GM12878 (cell line): Measurements from ENCODE around the gene F7. TPM values are rescaled to one million over a fixed set of nuclear protein-coding genes. Genes with fewer than 3 reads are reported as not detected.

ENCODE experiments used
- ATAC-seq: fragments of 200-7000 bp; cut with Tn5 transposase; 3 replicates; pipeline ENCODE4 v1.9.1; 2020; ENCODE audit warnings: mild to moderate bottlenecking, moderate library complexity
- BruUV-seq: library from RNA; stranded (reverse); fragments of 400-500 nt; replicated peaks from 2 replicates; lab custom pipeline; 2021; lab: Mats Ljungman, UMichigan
- CTCF ChIA-PET: fragments of 300-600 bp; sonication (Branson Sonifier 250); formaldehyde crosslinking; extraction: SDS; loops from one replicate; lab custom pipeline; 2021; ENCODE audit warnings: inconsistent platforms; lab: Yijun Ruan, JAX
- POLR2A ChIA-PET: fragments of 350-600 bp; formaldehyde crosslinking; extraction: SDS; loops from one replicate; lab custom pipeline; 2021; ENCODE audit warnings: inconsistent platforms; lab: Charles Lee
- RAD21 ChIA-PET: fragments of 300-600 bp; sonication (Branson Sonifier 250); formaldehyde crosslinking; loops from one replicate; lab custom pipeline; 2023; ENCODE audit warnings: antibody characterized with exemption; ENCODE audit not compliant: unreplicated experiment; lab: Charles Lee
- SMC1A ChIA-PET: fragments of 300-600 bp; sonication (Branson Sonifier 250); formaldehyde crosslinking; loops from one replicate; lab custom pipeline; 2023; ENCODE audit not compliant: unreplicated experiment, uncharacterized antibody; lab: Charles Lee
- DNase-seq: peaks from one replicate; pipeline ENCODE4 v3.0.0-alpha.2; 2011; ENCODE audit warnings: low read depth, low spot score
- FAIRE-seq: peaks from 3 replicates; lab custom pipeline; 2011; peaks lifted over from hg19 to GRCh38; lab: Jason Lieb, UNC
- H2AFZ ChIP-seq: 2 replicates; pipeline ENCODE4 v1.6.0; 2011; ENCODE audit warnings: low read depth, low read length, control low read depth; ENCODE audit not compliant: control insufficient read depth
- H3K27ac ChIP-seq: 2 replicates; pipeline ENCODE4 v1.5.1; 2011; ENCODE audit warnings: control low read depth; ENCODE audit not compliant: control insufficient read depth, insufficient read depth
- H3K27me3 ChIP-seq, 2 experiments: replicated peaks in 1 of 2; 2 replicates each; pipeline versions ENCODE4 v1.6.0 to v1.6.1; 2011; ENCODE audit warnings: low read length in 1 of 2; ENCODE audit not compliant: control insufficient read depth in 2 of 2, insufficient read depth in 2 of 2
- H3K36me3 ChIP-seq, 2 experiments: 2 replicates each; pipeline ENCODE4 v1.5.1; 2011; ENCODE audit warnings: low read length in 1 of 2; ENCODE audit not compliant: control insufficient read depth in 2 of 2, insufficient read depth in 2 of 2
- H3K4me1 ChIP-seq: 2 replicates; pipeline ENCODE4 v1.6.1; 2011; ENCODE audit warnings: mild to moderate bottlenecking, low read length, moderate library complexity, mixed read lengths; ENCODE audit not compliant: control insufficient read depth, insufficient read depth
- H3K4me2 ChIP-seq: 2 replicates; pipeline ENCODE4 v1.6.0; 2011; ENCODE audit warnings: control low read depth; ENCODE audit not compliant: control insufficient read depth, insufficient read depth
- H3K4me3 ChIP-seq: fragments of 200-600 bp; sonication (generic); 2 replicates; pipeline ENCODE4 v1.5.1; 2016
- H3K79me2 ChIP-seq: 2 replicates; pipeline ENCODE4 v1.6.0; 2011; ENCODE audit warnings: low read length; ENCODE audit not compliant: control insufficient read depth, insufficient read depth
- H3K9ac ChIP-seq: 2 replicates; pipeline ENCODE4 v1.8.0; 2011; ENCODE audit warnings: low read length, control low read depth, mixed read lengths; ENCODE audit not compliant: control insufficient read depth, insufficient read depth
- H3K9me3 ChIP-seq: replicated peaks from 3 replicates; pipeline ENCODE4 v1.5.1; 2011; ENCODE audit warnings: mild to moderate bottlenecking, low read length; ENCODE audit not compliant: control insufficient read depth, insufficient read depth
- H4K20me1 ChIP-seq: 2 replicates; pipeline ENCODE4 v1.6.0; 2011; ENCODE audit not compliant: control insufficient read depth, insufficient read depth
- DPF2 ChIP-seq: fragments of 450-650 bp; IDR thresholded peaks from 2 replicates; pipeline ENCODE4 v1.6.1; 2017; ENCODE audit warnings: mild to moderate bottlenecking
- EED ChIP-seq: sonication (generic); IDR thresholded peaks from 2 replicates; pipeline ENCODE4 v1.6.1; 2016; ENCODE audit warnings: antibody characterized with exemption, low read depth
- EGR1 ChIP-seq, 2 experiments: IDR thresholded peaks; 1 replicate in 1 of 2; 2 replicates in 1 of 2; pipeline ENCODE4 v1.6.1; 2011 to 2012; ENCODE audit warnings: low read depth in 2 of 2, low read length in 2 of 2, borderline replicate concordance in 1 of 2, mild to moderate bottlenecking in 1 of 2, moderate library complexity in 1 of 2
- ETV6 ChIP-seq, 2 experiments: fragments of 450-650 bp in 1 of 2; IDR thresholded peaks in 1 of 2; conservative IDR thresholded peaks in 1 of 2; 2 replicates each; pipeline ENCODE4 v1.6.1; 2014; ENCODE audit warnings: antibody characterized with exemption in 1 of 2, borderline replicate concordance in 1 of 2, low read depth in 1 of 2, mild to moderate bottlenecking in 1 of 2, moderate library complexity in 1 of 2
- HDAC2 ChIP-seq: fragments of 200-600 bp; sonication (generic); IDR thresholded peaks from 2 replicates; pipeline ENCODE4 v1.6.1; 2017
- IRF4 ChIP-seq: IDR thresholded peaks from 2 replicates; pipeline ENCODE4 v1.6.1; 2011; ENCODE audit warnings: low read depth, low read length
- MAX ChIP-seq: IDR thresholded peaks from 2 replicates; pipeline ENCODE4 v1.6.1; 2012; ENCODE audit warnings: low read depth, low read length, improper control_type of control experiment
- POLR2A ChIP-seq: IDR thresholded peaks from 2 replicates; pipeline ENCODE4 v1.6.1; 2011; ENCODE audit warnings: low read depth, mild to moderate bottlenecking, low read length
- RB1 ChIP-seq: fragments of 450-650 bp; formaldehyde crosslinking; IDR thresholded peaks from 2 replicates; pipeline ENCODE4 v1.6.1; 2017; ENCODE audit warnings: mild to moderate bottlenecking, borderline replicate concordance
- SPI1 ChIP-seq: IDR thresholded peaks from 2 replicates; pipeline ENCODE4 v1.6.1; 2011; ENCODE audit warnings: low read depth, mild to moderate bottlenecking, low read length, moderate library complexity, borderline replicate concordance; ENCODE audit not compliant: insufficient read depth
- SREBF2 ChIP-seq: IDR thresholded peaks from 2 replicates; pipeline ENCODE4 v1.6.1; 2012; ENCODE audit warnings: mild to moderate bottlenecking, low read length
- TAF1 ChIP-seq: IDR thresholded peaks from 2 replicates; pipeline ENCODE4 v1.6.1; 2011; ENCODE audit warnings: mild to moderate bottlenecking, low read depth, low read length, borderline replicate concordance
- WGBS: methylation state at CpG from one replicate; pipeline ENCODE4 v1.1.6; 2016; ENCODE audit warnings: low lambda C conversion rate; ENCODE audit not compliant: insufficient replicate concordance, insufficient coverage; ENCODE audit errors: missing lambda C conversion rate; 5-methylcytosine and 5-hydroxymethylcytosine counted together
- in situ Hi-C: fragments of 300-500 bp; cut with MboI; formaldehyde crosslinking; loops from 9 replicates; pipeline ENCODE4 v1.14.3; 2018; ENCODE audit warnings: mixed read lengths
- intact Hi-C: fragments of 100-400 bp; cut with micrococcal nuclease; formaldehyde crosslinking; loops from one replicate; pipeline ENCODE4 v1.14.2; 2022; ENCODE audit not compliant: unreplicated experiment
- polyA plus RNA-seq, 11 experiments: library from polyadenylated mRNA; depleted of rRNA in 4 of 11; unstranded in 6 of 11; stranded (reverse) in 5 of 11; fragments of >200 nt; fragmentation: Nextera tagmentation in 4 of 11; fragmentation: Illumina TruSeq in 1 of 11; extraction: Ambion mirVana in 4 of 11; extraction: Trizol in 1 of 11; gene quantifications; 1 replicate in 1 of 11; 2 replicates in 10 of 11; pipeline versions ENCODE4 v1.2.1 to v1.2.3, GENCODE V29; 2011 to 2016; ENCODE audit warnings: inconsistent platforms in 2 of 11, missing spikeins in 2 of 11, low read depth in 1 of 11
- total RNA-seq, 4 experiments: library from RNA; depleted of rRNA in 3 of 4; stranded (reverse); fragments of >200 nt in 3 of 4; fragmentation: Illumina TruSeq in 1 of 4; extraction: Trizol in 1 of 4; gene quantifications; 2 replicates each; pipeline versions ENCODE4 v1.2.1 to v1.2.3, GENCODE V29; 2013 to 2021
- TF ChIP-seq, protein P1 (sequence below): fragments of 150-350 bp; IDR thresholded peaks from 2 replicates; pipeline ENCODE4 v1.6.1; 2014; ENCODE audit warnings: mild to moderate bottlenecking, low read depth, low read length
- TF ChIP-seq, protein P2 (sequence below), 3 experiments: IDR thresholded peaks in 2 of 3; conservative IDR thresholded peaks in 1 of 3; 2 replicates each; pipeline ENCODE4 v1.5.1; 2011; ENCODE audit warnings: low read depth in 3 of 3, low read length in 3 of 3, mild to moderate bottlenecking in 3 of 3, control low read depth in 2 of 3, moderate library complexity in 2 of 3, inconsistent platforms in 1 of 3, mixed read lengths in 1 of 3; ENCODE audit not compliant: control insufficient read depth in 2 of 3, insufficient read depth in 1 of 3; ENCODE audit errors: extremely low read depth in 1 of 3
- TF ChIP-seq, protein P3 (sequence below): IDR thresholded peaks from 2 replicates; pipeline ENCODE4 v1.6.1; 2011; ENCODE audit warnings: low read depth, mild to moderate bottlenecking, low read length, moderate library complexity, borderline replicate concordance; ENCODE audit errors: extremely low read depth
- TF ChIP-seq, protein P4 (sequence below): fragments of 450-650 bp; IDR thresholded peaks from 2 replicates; pipeline ENCODE4 v1.6.1; 2018; ENCODE audit warnings: mild to moderate bottlenecking, low read depth, moderate library complexity; ENCODE audit not compliant: partially characterized antibody

F7 gene
- total and polyA plus RNA-seq, 10 of the 15 experiments (the other 5 are each of a cell fraction or from before 2014, with no cell fraction given): not detected

- TF ChIP-seq, protein P1, sequence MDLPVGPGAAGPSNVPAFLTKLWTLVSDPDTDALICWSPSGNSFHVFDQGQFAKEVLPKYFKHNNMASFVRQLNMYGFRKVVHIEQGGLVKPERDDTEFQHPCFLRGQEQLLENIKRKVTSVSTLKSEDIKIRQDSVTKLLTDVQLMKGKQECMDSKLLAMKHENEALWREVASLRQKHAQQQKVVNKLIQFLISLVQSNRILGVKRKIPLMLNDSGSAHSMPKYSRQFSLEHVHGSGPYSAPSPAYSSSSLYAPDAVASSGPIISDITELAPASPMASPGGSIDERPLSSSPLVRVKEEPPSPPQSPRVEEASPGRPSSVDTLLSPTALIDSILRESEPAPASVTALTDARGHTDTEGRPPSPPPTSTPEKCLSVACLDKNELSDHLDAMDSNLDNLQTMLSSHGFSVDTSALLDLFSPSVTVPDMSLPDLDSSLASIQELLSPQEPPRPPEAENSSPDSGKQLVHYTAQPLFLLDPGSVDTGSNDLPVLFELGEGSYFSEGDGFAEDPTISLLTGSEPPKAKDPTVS: no peak
- TF ChIP-seq HDAC2 (no peak), IRF4 (no peak), MAX (no peak), SREBF2 (no peak), EED (no peak), TAF1 (no peak), EGR1 (IDR thresholded peaks at IDR 0.05; ENCODE audit: borderline replicate concordance in 1 of 2, low read depth in 2 of 2, low read length in 2 of 2) (no peak)
- TF ChIP-seq, protein P2, sequence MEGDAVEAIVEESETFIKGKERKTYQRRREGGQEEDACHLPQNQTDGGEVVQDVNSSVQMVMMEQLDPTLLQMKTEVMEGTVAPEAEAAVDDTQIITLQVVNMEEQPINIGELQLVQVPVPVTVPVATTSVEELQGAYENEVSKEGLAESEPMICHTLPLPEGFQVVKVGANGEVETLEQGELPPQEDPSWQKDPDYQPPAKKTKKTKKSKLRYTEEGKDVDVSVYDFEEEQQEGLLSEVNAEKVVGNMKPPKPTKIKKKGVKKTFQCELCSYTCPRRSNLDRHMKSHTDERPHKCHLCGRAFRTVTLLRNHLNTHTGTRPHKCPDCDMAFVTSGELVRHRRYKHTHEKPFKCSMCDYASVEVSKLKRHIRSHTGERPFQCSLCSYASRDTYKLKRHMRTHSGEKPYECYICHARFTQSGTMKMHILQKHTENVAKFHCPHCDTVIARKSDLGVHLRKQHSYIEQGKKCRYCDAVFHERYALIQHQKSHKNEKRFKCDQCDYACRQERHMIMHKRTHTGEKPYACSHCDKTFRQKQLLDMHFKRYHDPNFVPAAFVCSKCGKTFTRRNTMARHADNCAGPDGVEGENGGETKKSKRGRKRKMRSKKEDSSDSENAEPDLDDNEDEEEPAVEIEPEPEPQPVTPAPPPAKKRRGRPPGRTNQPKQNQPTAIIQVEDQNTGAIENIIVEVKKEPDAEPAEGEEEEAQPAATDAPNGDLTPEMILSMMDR (IDR thresholded peaks at IDR 0.05 in 2 of 3, conservative IDR thresholded peaks at IDR 0.05 in 1 of 3; ENCODE audit: control insufficient read depth in 2 of 3, extremely low read depth in 1 of 3, insufficient read depth in 1 of 3, low read depth in 3 of 3, low read length in 3 of 3): no peak
- TF ChIP-seq, all 136 proteins: peak for 0
Measured at GRCh38 chr13:113146750-113147149, 41.2 kb downstream of the F7 start (continued).

DNA sequence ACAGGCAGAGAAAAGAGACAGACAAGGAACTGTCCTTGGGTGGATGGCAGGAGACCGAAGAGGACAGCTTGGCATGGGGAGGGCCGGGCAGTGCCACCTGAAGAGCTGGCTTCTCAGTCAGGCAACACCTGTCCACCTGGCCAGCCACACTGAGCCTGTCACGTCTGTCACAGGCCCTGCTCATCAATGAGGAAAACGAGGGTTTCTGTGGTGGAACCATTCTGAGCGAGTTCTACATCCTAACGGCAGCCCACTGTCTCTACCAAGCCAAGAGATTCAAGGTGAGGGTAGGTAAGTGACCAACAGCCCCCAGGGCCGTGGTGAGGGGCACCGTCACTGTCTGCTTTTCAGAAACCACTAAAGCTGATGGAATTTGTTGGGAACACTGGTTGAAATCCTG lies 41.6 kb downstream of the F7 start:
- Histone ChIP-seq H3K27me3 (no peaks in the 10 kb centered on the region; a peak in 1 of 4 replicates), H3K36me3 (no peaks in the 10 kb centered on the region), H3K9me3 (no peaks in the 10 kb centered on the region; the same call in 2 of the 3 replicates), H3K4me2 (no peak overlapping the region), H4K20me1 (no peaks in the 10 kb centered on the region), H3K4me1 (no peaks in the 10 kb centered on the region), H2AFZ (no peak overlapping the region), H3K4me3 (no peak overlapping the region), H3K27ac (no peak overlapping the region), H3K79me2 (no peaks in the 10 kb centered on the region), H3K9ac (no peak overlapping the region)
- BruUV-seq: no TSS peak
- SMC1A ChIA-PET: interaction anchor here (0.5 kb wide), 1 partner anchor 192 kb away, joined by 3 read pairs; no protein-coding TSS in a partner anchor
- CTCF ChIA-PET: no interaction called here
- FAIRE-seq: no peak
- 10% methylated on average over 8 of the region's 8 CpGs for WGBS
- POLR2A ChIA-PET: no interaction called here
- intact Hi-C loops: no loop called here
- RAD21 ChIA-PET: no interaction called here
- in situ Hi-C loops: no loop called here
- DNase-seq: no peak
- no peak for ATAC-seq
- TF ChIP-seq RB1: no peak
- TF ChIP-seq, protein P3, sequence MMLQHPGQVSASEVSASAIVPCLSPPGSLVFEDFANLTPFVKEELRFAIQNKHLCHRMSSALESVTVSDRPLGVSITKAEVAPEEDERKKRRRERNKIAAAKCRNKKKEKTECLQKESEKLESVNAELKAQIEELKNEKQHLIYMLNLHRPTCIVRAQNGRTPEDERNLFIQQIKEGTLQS: no peak
- no peak for TF ChIP-seq POLR2A
- TF ChIP-seq, protein P4, sequence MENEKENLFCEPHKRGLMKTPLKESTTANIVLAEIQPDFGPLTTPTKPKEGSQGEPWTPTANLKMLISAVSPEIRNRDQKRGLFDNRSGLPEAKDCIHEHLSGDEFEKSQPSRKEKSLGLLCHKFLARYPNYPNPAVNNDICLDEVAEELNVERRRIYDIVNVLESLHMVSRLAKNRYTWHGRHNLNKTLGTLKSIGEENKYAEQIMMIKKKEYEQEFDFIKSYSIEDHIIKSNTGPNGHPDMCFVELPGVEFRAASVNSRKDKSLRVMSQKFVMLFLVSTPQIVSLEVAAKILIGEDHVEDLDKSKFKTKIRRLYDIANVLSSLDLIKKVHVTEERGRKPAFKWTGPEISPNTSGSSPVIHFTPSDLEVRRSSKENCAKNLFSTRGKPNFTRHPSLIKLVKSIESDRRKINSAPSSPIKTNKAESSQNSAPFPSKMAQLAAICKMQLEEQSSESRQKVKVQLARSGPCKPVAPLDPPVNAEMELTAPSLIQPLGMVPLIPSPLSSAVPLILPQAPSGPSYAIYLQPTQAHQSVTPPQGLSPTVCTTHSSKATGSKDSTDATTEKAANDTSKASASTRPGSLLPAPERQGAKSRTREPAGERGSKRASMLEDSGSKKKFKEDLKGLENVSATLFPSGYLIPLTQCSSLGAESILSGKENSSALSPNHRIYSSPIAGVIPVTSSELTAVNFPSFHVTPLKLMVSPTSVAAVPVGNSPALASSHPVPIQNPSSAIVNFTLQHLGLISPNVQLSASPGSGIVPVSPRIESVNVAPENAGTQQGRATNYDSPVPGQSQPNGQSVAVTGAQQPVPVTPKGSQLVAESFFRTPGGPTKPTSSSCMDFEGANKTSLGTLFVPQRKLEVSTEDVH: no peak
- no peak for TF ChIP-seq SPI1
- no peak for TF ChIP-seq DPF2
- TF ChIP-seq ETV6 (conservative IDR thresholded peaks at IDR 0.05 in 1 of 2, IDR thresholded peaks at IDR 0.05 in 1 of 2; ENCODE audit: borderline replicate concordance in 1 of 2, low read depth in 1 of 2): no peak
